Right lobe of liver (tissue), 6 donors: Measurements from ENCODE around the gene ARHGEF19. TPM values are rescaled to one million over a fixed set of nuclear protein-coding genes. Genes with fewer than 3 reads are reported as not detected.
A peak's percentile ranks its signal among the peaks of the same experiment; 100 is the strongest.
"Not testable (repeated sequence)": the region's sequence is repeated elsewhere in the genome, so short reads cannot be mapped to it uniquely, and the experiment has no call there.

ENCODE experiments used
- ATAC-seq, 4 donors: fragments of 200-7000 bp; cut with Tn5 transposase; one replicate each; pipeline ENCODE4 v1.9.1; 2020; ENCODE audit warnings: mild to moderate bottlenecking in 4 of 4, moderate library complexity in 4 of 4
- DNase-seq, 3 donors: peaks; one replicate each; pipeline ENCODE4 v3.0.0-alpha.2; 2020
- H3K27ac ChIP-seq, 3 donors: fragments of 200-600 bp; one replicate each; pipeline ENCODE4 v1.8.0; 2022
- H3K27me3 ChIP-seq, 2 donors: fragments of 200-600 bp; one replicate each; pipeline ENCODE4 v1.8.0; 2022
- H3K36me3 ChIP-seq, 4 donors: fragments of 200-600 bp; sonication (generic) in 1 of 4; one replicate each; pipeline versions ENCODE4 v1.5.1 to v1.8.0; 2017 to 2022; ENCODE audit warnings: control low read depth in 1 of 4
- H3K4me1 ChIP-seq, 4 donors: fragments of 200-600 bp; sonication (generic) in 1 of 4; one replicate each; pipeline versions ENCODE4 v1.5.1 to v1.8.0; 2017 to 2022; ENCODE audit warnings: control low read depth in 1 of 4
- H3K4me3 ChIP-seq, 3 donors: fragments of 200-600 bp; one replicate each; pipeline ENCODE4 v1.8.0; 2022
- H3K9me3 ChIP-seq, 4 donors: fragments of 200-600 bp; sonication (generic) in 1 of 4; one replicate each; pipeline versions ENCODE4 v1.5.1 to v1.8.0; 2017 to 2022; ENCODE audit warnings: control low read depth in 1 of 4
- CTCF ChIP-seq, 4 donors: fragments of 200-600 bp in 3 of 4; fragments of 450-650 bp in 1 of 4; IDR thresholded peaks; one replicate each; pipeline versions ENCODE4 v1.5.1 to v1.8.0; 2016 to 2022; ENCODE audit warnings: antibody characterized with exemption in 4 of 4, mild to moderate bottlenecking in 2 of 4
- POLR2A ChIP-seq: fragments of 450-650 bp; IDR thresholded peaks from one replicate; pipeline ENCODE4 v1.6.1; 2017; ENCODE audit warnings: antibody characterized with exemption, mild to moderate bottlenecking
- WGBS: methylation state at CpG from one replicate; pipeline ENCODE4 v1.1.6; 2018; ENCODE audit warnings: low coverage, low lambda C conversion rate; ENCODE audit not compliant: insufficient coverage; ENCODE audit errors: missing lambda C conversion rate; 5-methylcytosine and 5-hydroxymethylcytosine counted together
- intact Hi-C, 2 donors: fragments of 100-400 bp; cut with DNase I; formaldehyde crosslinking; loops; one replicate each; pipeline versions ENCODE4 v1.11.2 to v1.14.1; 2022
- total RNA-seq, 6 experiments: library from RNA; depleted of rRNA in 2 of 6; stranded (reverse); fragments of >200 nt in 2 of 6; fragmentation: NEBNext Ultra II Directional in 3 of 6; extraction: Animal tissue kit (Norgen Biotek cat#: 25700) in 3 of 6; gene quantifications; one replicate each; pipeline versions ENCODE4 v1.1.0 to v1.2.4, GENCODE V29; 2016 to 2023
- donor health status: DM: no; HTN: yes; CAD: no.
- donor health status: DM: no; HTN: no; CAD: no.
- donor health status: DM: no; HTN: no; CAD: no.
- donor health status: DM: no; HTN: yes; CAD: no.
- donor health status: DM: no; HTN: yes; CAD: no.

ARHGEF19 gene
- total RNA-seq, 6 experiments from 2014 or later: 0.31 to 2.8 (median 1.5) TPM

GRCh38 chr1:16199157-16199501 is 13.3 kb downstream of the ARHGEF19 start:
- H3K36me3 ChIP-seq: no peaks in the 10 kb centered on the region
- ATAC-seq (peak in 1 of 4 donors; percentile 8), DNase-seq (no peak)
- no peak overlapping the region for H3K4me3 ChIP-seq
- no peaks in the 10 kb centered on the region for H3K4me1 ChIP-seq
- no peaks in the 10 kb centered on the region for H3K27me3 ChIP-seq
- TF ChIP-seq CTCF (IDR thresholded peaks at IDR 0.05) (no peak), POLR2A (no peak)
- intact Hi-C loops: no loop called here
- no CpG with 5 or more reads among the region's 1 CpG for WGBS
- H3K27ac ChIP-seq: no peak overlapping the region
- no peaks in the 10 kb centered on the region for H3K9me3 ChIP-seq

GRCh38 chr1:16198444-16199156 is 13.9 kb downstream of the ARHGEF19 start:
- H3K27ac ChIP-seq: no peak overlapping the region
- 67% methylated on average over 1 of the region's 8 CpGs for WGBS
- H3K36me3 ChIP-seq: no peaks in the 10 kb centered on the region
- H3K27me3 ChIP-seq: no peaks in the 10 kb centered on the region
- no peak overlapping the region for H3K4me3 ChIP-seq
- intact Hi-C loops: no loop called here
- DNase-seq: no peak
- ATAC-seq: no peak
- H3K9me3 ChIP-seq: no peaks in the 10 kb centered on the region
- TF ChIP-seq CTCF (IDR thresholded peaks at IDR 0.05): no peak
- TF ChIP-seq POLR2A: no peak
- H3K4me1 ChIP-seq: no peaks in the 10 kb centered on the region

GRCh38 chr1:16196874-16197273 is 15.6 kb downstream of the ARHGEF19 start:
- WGBS: 100% methylated on average over 1 of the region's 3 CpGs
- no peak for DNase-seq

GRCh38 chr1:16196139-16196538 is 16.3 kb downstream of the ARHGEF19 start:
- 87% methylated on average over 4 of the region's 4 CpGs for WGBS
- H3K36me3 ChIP-seq, H3K27me3 ChIP-seq, ATAC-seq, intact Hi-C loops, H3K4me1 ChIP-seq, DNase-seq, H3K4me3 ChIP-seq, H3K9me3 ChIP-seq, H3K27ac ChIP-seq: not testable (repeated sequence)

More at GRCh38 chr1:16196874-16197273, 15.6 kb downstream of the ARHGEF19 start:
- Histone ChIP-seq H3K4me1 (peaks cover 0 to under 1% (median 0%) of the 10 kb centered on the region in 4 donors), H3K4me3 (no peak overlapping the region), H3K27ac (no peak overlapping the region), H3K9me3 (no peaks in the 10 kb centered on the region), H3K27me3 (no peaks in the 10 kb centered on the region), H3K36me3 (no peaks in the 10 kb centered on the region)
- intact Hi-C loops: no loop called here
- ATAC-seq: no peak
- TF ChIP-seq CTCF (IDR thresholded peaks at IDR 0.05) (no peak), POLR2A (no peak)

GRCh38 chr1:16195518-16195905 is 16.9 kb downstream of the ARHGEF19 start:
- WGBS: 78% methylated on average over 7 of the region's 7 CpGs
- ATAC-seq (no peak), DNase-seq (no peak)
- TF ChIP-seq POLR2A (no peak), CTCF (IDR thresholded peaks at IDR 0.05) (no peak)
- Histone ChIP-seq H3K4me1 (peaks cover 0 to 8% (median 0%) of the 10 kb centered on the region in 4 donors), H3K36me3 (no peaks in the 10 kb centered on the region), H3K27me3 (no peaks in the 10 kb centered on the region), H3K9me3 (no peaks in the 10 kb centered on the region), H3K27ac (no peak overlapping the region), H3K4me3 (no peak overlapping the region)
- intact Hi-C loops: no loop called here
